NOMO-1 (cell line): ENCODE measurements around the gene CLDN11.

Experiments
- DNase-seq, 2 experiments: peaks; one replicate each; lab custom pipeline; 2025; ENCODE audit not compliant: unreplicated experiment in 2 of 2; lab: John Stamatoyannopoulos, UW

Gene CLDN11

DNA sequence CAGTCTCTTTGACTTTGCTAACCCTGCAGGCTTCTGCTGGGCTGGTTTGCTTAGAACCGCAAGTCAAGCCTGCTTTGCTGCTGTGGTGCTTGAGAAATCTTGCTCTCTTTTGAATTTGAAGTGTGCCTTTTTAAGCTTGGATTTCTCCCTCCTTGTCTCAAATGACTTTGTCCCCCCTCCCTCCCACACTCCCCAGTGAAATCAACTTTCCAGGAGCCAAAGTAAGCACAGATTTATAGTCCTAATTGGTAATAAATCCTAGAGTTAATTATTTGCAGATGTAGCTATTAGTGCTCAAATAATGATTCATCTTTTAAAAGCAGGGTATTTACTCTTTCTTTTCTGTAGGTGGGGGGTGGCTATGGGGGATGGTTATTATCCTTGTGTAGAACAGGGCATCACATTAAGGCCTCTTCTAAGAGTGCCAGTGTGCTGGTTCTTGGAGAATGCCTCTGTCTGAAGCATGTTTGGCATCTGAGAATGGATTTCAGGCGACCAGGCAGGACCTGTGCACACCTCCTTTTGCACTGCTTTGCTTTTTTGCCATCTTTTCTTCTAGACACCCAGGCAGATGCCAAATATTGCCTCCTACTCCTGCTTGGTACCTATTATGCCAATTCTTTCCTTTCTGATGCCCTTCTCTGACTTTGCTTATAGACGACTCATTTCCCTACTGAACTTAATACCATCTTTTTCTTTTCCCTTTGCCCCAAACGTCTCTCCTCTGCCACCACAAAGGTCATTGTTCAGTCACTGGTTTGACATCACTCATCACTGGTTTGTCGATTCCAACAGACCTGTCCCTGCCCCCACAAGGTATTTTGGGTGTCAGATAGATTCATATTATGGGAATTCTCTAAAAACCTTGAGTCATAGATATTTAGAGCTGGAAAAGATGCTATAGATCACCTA is 50.7 kb downstream of the CLDN11 start:
- no peak for DNase-seq

- no peak for DNase-seq
Measured at GRCh38 chr3:170470063-170471016, 51.7 kb downstream of the CLDN11 start.

DNA sequence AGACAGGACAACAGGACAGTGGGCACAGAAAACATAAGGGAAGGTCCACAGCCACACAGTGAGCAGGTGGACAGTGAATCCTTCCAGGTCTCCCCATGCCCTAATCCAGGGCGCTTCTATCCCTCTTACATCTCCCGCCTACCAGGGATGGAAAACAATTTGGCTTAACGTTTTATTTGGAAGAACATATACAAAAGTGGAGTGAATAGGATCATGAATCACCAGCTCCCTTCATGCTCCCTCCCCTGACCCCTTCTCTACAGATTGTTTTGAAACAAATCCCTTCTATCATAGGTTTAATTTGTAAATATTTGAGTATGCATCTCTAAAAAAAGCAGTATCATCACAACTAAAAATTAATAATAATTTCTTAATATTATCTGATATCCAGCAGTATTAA is 52.5 kb downstream of the CLDN11 start:
- DNase-seq = no peak

- no peak for DNase-seq
Measured at GRCh38 chr3:170473358-170473757, 54.7 kb downstream of the CLDN11 start.

GRCh38 chr3:170475092-170475685 is 56.5 kb downstream of the CLDN11 start:
- DNase-seq = no peak

- DNase-seq = no peak
Measured at GRCh38 chr3:170476291-170476690, 57.6 kb downstream of the CLDN11 start.

DNA sequence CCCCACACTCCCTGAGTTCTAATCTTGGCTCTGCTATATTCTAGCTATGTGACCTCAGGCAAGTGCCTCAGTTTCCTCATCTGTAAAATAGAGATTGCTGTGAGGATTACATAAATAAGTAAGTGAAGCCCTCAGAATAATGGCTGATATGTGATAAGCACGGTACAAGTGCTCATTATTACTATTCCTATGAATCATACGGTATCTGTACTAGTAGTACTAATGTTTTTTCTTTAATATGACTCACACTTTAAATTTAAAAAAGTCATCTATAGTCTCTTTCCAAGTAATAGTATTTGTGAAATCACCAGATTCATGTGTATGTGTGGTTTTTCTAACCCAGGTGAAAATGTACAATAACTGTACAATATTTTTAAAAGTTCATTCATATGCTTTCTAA is 58.7 kb downstream of the CLDN11 start:
- no peak for DNase-seq

DNA sequence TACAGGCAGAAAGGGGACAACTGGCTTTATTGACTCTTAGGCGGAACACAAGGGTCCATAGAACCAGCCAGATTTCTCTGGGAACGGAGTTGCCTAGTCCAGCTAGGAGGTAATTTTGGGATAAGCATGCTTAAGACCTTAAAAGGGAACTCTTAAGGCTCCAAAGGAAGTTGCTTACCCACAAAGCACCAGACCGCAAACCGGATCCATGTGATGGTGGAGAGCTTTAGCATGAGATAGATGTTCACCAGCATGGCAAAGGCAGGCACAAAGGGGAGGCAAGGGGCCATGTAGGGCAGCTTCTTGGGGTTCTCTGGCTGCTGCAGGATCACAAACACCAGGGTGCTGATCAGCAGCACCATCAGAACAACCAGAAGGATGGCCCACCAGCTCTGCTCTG is 61.4 kb downstream of the CLDN11 start:
- DNase-seq = no peak

DNA sequence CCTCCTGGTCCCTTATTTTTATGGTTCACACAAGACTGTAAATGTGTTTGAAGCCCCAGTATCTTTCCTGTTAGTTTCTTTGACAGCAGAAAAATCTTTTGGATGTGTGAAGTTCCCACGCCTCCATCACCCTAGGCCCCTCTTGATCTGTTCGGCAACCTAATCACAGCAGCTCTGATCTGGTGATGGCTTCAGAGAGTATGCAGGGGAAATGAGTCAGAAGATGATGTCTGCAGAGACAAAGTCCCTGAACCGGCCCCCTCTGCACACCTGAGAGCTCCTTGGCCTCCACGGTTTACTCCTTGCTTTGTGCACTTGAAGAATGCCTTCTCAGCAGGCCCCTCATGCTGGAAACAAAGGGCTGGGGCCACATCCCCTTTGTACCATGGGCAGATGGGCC is 63.5 kb downstream of the CLDN11 start:
- DNase-seq = no peak

GRCh38 chr3:170483485-170484262 is 65.0 kb downstream of the CLDN11 start:
- no peak for DNase-seq
